C4-2B (cell line): ENCODE data around the gene CPZ.

ENCODE experiments used
- H3K27ac ChIP-seq: fragments of 450-650 bp; 2 replicates; pipeline ENCODE4 v1.5.1; 2017
- CTCF ChIP-seq: fragments of 450-650 bp; conservative IDR thresholded peaks from 2 replicates; pipeline ENCODE4 v1.5.1; 2017; ENCODE audit warnings: mild to moderate bottlenecking
- ZFX ChIP-seq: fragments of 450-650 bp; IDR thresholded peaks from 2 replicates; pipeline ENCODE4 v1.6.1; 2017

CPZ gene

GRCh38 chr4:8557151-8558076 is 35.2 kb upstream of the CPZ start:
- no peak overlapping the region for H3K27ac ChIP-seq
- TF ChIP-seq CTCF, result no peak

GRCh38 chr4:8558080-8558960 is 34.2 kb upstream of the CPZ start:
- H3K27ac ChIP-seq, result no peak overlapping the region
- TF ChIP-seq CTCF (no peak), ZFX (no peak)

- TF ChIP-seq ZFX (no peak), CTCF (no peak)
- H3K27ac ChIP-seq, result no peak overlapping the region
These were observed 33.6 kb upstream of the CPZ start for GRCh38 chr4:8559011-8559410.

- no peak for TF ChIP-seq CTCF
- TF ChIP-seq ZFX, result no peak
- no peak overlapping the region for H3K27ac ChIP-seq
These were observed 32.9 kb upstream of the CPZ start for GRCh38 chr4:8559524-8560264.

- TF ChIP-seq ZFX, result no peak
- no peak for TF ChIP-seq CTCF
- no peak overlapping the region for H3K27ac ChIP-seq
These were observed 32.1 kb upstream of the CPZ start for GRCh38 chr4:8560265-8561047.

GRCh38 chr4:8564595-8564994 is 28.0 kb upstream of the CPZ start:
- no peak overlapping the region for H3K27ac ChIP-seq
- TF ChIP-seq ZFX, result no peak

GRCh38 chr4:8568068-8568668 is 24.4 kb upstream of the CPZ start:
- no peak for TF ChIP-seq CTCF
- TF ChIP-seq ZFX, result no peak
- H3K27ac ChIP-seq, result no peak overlapping the region
